Testis (tissue), 2 donors: ENCODE data around the gene IGSF8.

ENCODE experiments used
- CTCF ChIP-seq, 3 experiments: fragments of 450-650 bp in 2 of 3; fragments of 200-600 bp in 1 of 3; sonication (generic) in 1 of 3; IDR thresholded peaks; one replicate each; pipeline ENCODE4 v1.5.1; 2016 to 2019; ENCODE audit warnings: antibody characterized with exemption in 3 of 3, mild to moderate bottlenecking in 2 of 3, moderate library complexity in 1 of 3
- POLR2A ChIP-seq: fragments of 450-650 bp; IDR thresholded peaks from one replicate; pipeline ENCODE4 v1.6.1; 2017; ENCODE audit warnings: antibody characterized with exemption, mild to moderate bottlenecking, moderate library complexity

- no peak for TF ChIP-seq CTCF (IDR thresholded peaks at IDR 0.05)
- TF ChIP-seq POLR2A = no peak
Measured at GRCh38 chr1:160128636-160129035, 30.2 kb upstream of the IGSF8 start.
